GM19193 (cell line): Measurements from ENCODE around the gene NFATC1.

Source experiments
- POLR2A ChIP-seq: IDR thresholded peaks from 4 replicates; pipeline ENCODE4 v1.6.1; 2011; ENCODE audit not compliant: insufficient read depth, insufficient read length; ENCODE audit errors: extremely low read depth

NFATC1 gene

DNA sequence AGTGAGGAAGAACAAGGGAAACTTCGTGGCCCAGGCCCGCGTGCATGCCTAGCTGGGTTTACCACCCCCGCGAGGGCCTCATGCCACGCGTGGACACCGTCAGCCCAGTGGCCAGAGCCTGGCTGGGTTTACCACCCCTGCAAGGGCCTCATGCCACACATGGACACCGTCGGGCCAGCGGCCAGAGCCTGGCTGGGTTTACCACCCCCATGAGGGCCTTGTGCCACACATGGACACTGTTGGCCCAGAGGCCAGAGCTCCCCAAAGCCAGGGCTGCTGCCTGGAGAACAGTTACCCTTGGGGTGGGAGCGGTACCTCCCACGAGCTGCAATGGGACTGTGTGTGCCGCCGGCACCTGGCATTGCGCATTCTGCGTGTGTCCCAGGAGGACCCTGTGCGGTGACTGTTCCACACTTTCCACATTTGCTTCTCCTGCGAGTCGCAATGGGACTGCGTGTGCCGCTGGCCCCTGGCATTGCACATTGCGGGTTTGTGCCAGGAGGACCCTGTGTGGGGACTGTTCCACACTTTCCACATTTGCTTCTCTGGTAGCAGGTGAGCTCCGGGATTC is 178.3 kb downstream of the NFATC1 start:
- TF ChIP-seq POLR2A: no peak

DNA sequence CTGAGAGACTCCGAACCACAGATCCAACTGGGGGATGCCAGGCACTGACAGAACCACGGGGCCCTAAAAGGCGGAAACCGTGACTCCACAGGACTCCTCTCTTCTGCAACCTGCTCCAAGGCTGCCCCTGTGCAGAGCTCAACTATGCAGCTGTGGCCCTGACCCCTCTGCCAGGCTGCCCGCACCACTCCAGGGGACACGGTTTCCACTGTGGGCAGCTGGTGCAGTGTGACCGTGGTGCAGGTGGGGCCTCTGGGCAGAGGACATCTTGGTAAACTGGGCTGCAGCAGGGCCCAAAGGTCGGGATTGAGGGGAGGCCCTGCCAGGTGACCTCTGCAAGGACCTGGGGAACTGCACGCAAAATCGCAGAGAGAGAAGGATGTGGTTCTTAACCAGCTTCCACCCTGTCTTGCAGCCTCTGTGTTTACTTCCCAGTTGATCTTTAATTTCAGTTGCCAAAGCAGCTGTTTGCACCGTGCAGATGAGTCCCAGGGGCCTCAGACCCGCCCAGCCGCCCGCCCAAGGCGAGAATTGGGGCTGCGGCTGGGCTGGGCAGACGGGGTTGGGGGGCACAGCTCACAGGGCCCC is 179.3 kb downstream of the NFATC1 start:
- TF ChIP-seq POLR2A: no peak

DNA sequence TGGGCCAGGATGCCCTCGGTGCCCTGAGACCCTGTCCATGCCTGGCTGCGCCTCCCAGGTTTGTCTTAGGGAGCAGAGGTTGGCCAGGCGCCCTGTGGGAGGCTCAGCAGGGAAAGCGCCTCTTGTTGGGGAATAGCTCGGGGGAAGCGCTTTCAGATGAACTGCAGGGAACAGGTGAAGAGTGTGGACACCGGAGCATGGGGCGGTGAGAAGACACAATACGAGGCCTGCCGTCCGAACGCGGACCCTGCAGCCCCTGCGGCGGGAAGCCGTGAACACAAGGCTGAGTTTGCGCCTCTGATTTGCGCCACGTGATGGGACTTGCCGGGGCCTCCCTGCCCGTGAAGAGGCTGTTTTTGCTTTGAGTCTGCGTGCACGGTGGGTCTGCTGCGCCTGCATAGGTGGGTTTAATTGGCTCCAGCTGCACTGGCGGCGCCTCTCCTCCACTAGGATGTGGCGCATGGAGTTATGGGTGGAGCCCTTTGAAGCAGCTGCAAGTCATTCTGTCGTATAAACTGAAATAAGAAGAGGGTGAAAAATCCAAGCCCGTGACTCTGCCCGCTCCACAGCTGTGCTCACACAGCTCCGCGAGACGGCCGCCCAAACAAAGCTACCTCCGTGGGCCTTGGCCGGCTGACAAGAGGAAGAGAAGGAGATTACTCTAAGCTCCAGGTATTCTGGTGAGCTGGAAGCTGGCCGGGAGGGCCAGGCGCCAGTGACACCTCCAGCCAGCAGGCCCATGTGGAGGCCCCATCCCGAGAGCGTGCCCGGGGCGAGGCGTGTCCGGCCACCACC is 180.4 kb downstream of the NFATC1 start:
- no peak for TF ChIP-seq POLR2A

DNA sequence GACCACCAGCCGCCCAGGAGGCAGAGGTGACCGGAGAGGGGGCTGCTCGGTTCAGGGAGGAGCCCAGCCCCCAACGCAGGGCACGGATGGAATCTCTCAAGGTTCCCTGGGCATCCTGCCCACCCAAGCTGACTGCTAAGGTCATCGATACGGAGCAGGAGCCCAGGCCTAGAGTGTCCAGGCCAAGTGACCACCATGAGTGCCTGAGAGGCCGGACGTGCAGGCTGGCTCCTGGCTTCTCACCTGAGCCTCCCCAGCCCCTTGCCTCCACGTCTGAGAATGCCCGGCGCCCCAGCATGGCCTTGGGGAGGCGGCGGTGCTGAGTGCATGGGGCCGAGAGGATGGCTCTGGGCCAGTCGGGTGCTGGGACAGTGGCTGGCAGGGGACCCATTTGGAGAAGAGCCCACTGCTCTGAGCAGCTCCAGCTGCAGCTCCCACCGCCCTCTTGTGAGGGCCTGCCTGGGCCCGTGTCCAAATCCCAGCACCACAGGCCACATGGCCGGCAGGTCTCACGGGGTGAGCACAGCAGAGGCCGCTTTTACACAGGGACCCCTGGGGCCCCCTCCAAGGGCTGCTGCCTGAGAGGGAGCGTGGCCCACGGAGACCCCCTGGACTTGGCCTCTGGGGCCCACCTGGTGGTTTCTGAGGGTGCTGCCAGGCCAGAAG is 181.1 kb downstream of the NFATC1 start:
- TF ChIP-seq POLR2A: no peak

DNA sequence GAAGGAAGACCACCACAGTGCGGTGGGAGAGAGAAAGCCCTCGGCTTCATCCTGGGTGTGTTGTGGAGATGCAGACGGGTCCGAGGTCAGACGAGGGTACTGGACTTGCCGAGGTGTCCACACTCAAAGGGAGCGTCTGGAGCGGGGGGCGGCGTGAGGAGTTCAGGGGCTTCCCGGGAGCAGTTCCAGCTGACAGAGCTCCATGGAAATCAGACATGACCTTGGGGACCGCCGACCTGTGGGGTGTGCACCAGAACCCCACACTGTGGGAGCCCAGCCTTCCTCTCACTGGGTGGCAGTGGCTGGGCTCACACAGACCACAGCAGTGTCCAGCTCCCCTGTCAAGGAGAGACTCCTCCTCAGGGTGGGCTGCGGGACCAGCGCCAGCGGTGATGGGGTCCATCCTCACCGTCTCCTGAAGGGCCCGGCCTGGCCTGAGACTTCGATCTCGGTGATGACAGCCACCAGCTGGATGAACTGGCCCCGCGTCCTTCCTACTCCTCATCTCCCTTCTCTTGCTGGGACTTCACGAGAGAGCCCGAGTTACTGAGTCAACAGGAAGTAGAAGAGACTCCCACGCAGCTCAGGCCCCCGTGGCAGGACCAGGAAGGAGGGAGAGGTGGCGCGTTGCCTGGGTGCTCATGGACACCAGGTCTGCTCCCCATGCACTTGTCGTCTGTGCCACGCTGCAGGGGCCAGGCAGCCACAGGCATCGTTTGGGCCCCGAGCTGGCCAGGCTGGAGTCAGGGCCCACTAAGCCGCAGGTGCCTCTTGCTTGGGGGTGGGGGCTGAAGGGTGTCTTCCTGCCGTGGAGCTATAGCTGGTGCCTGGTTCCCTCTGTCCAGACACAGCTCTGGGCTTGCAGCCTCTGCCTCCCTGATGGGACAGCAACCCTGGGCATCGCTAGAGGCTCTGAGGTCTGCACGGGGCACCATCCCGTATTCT is 182.0 kb downstream of the NFATC1 start:
- no peak for TF ChIP-seq POLR2A

DNA sequence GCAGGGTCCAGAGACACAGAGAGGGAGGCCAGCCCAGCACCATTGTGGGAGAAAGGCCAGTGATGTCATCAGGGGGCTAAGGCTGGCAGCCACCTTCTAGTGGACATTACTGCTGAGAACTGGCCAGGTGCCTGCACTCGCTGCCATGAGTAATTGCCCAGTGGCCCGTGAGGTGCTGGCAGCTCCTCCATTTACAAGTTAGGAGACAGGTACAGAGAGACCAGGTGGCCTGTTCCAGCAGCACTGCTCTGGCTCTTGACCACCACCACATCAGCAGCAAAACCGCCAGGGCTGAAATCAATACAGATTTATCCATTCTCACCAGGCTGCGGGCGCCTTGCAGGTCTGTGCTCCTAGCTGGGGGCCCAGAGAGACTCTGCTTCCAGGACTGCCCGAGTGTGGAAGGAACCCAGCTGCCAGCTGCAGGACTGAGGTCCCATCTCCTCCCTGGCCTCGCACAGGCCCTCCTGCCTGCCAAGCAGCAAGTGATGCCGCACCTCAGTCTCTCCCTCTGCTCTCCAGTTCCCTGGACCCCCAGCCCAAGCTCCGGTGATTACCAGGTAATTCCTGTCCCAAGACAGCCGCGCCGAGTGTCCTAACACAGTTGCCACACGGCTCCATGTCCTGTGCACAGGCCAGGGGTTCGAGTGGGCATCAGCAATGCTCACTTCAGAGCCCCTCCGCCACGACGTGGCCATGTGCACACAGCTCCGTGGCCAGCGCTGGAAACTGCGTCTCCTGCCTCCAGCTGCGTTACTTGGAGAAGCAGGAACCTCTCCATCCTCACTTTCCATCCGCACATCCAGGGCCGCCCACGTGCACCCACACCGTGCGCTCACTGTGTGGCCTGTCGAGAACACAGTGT is 182.9 kb downstream of the NFATC1 start:
- TF ChIP-seq POLR2A: no peak
